ENCODE measurements around the gene SF3B4.

The SF3B4 gene

DNA sequence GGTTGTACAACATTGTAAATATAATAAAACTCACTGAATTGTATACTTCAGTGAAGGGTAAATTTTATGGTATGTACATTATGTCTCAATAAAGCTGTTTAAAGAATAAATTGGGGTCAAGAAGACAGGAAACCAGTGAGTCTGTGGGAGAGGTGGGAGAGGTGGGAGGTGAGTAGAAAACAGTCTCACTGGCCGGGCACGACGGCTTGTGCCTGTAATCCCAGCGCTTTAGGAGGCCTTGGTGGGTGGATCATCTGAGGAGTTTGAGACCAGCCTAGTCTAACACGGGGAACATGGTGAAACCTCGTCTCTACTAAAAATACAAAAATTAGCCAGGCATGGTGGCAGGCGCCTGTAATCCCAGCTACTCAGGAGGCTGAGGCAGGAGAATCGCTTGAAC is 4.9 kb upstream of the SF3B4 start:
- DNase-seq (ENCODE audit: low spot score), result no peak

DNA sequence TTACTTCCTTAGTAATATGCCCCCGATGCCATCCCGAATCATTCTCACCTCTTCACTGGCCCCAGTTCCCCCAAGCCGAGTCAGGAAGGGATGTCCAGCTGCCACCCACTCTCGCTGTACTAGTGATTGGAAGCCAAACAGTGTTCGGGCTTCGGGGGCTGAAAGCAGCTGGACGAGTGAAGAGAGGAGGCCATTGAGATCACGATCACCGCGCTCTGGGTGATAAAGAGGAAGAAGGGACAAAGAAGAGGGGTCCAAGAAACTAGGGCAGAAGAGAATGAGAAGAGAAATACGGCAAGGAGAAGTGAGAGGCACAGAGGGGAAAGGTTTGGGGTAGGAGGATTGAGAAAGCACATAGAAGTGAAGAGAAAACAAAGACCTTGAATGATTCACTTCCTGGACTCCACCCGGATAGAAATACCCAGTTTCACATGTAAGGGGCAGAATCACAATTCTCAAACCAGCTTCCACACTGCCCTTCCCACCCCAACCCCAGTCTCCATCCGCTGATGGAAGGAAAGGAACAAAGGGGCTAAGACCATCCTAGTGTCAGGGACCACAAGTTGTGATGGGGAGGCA is 3.7 kb upstream of the SF3B4 start:
- DNase-seq (ENCODE audit: low spot score), result no peak

- no peak for DNase-seq (ENCODE audit: low spot score)
Observed at GRCh38 chr1:149929856-149930255, 2.3 kb upstream of the SF3B4 start.

DNA sequence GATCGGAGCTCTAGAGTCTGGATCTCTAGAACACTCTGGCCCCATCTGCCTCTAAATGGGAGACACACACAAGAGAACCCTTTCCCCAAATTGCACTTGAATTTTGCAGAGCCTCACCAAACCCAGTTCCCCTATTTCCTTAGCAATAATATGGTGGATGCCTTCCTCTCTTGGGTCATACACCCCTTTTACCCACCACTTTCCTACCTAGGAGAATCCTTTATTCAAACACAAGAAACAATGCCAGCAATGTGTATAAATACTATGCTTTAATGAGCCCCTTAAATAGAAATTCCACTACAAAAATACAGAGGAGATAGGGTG is 760 bp upstream of the SF3B4 start:
- no peak for DNase-seq (ENCODE audit: low spot score)

DNA sequence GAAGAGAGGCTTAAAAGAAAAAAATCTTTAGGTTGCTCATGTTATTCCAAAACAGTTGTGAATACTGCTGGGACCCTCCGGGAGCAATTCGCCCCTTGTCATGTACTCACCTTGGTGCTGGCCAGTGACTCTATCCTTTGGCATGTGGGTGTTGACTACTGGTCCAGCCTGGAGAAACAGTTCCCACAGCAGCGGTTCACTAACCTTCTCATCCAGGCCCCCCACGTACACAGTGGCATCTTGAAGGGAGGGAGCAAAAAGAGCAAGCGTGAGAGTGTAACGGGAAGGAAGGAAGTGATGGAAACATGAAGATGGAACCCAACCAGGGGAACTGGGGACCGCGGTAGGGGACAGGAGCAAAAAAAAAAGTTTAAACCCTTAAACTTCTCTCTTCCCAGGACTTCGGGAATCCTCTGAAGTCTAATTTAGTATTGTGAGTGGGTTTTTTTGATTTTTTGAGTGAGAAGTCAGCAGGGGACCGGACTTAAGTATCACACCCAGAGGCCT is 494 bp downstream of the SF3B4 start:
- DNase-seq (ENCODE audit: low spot score), result no peak

DNA sequence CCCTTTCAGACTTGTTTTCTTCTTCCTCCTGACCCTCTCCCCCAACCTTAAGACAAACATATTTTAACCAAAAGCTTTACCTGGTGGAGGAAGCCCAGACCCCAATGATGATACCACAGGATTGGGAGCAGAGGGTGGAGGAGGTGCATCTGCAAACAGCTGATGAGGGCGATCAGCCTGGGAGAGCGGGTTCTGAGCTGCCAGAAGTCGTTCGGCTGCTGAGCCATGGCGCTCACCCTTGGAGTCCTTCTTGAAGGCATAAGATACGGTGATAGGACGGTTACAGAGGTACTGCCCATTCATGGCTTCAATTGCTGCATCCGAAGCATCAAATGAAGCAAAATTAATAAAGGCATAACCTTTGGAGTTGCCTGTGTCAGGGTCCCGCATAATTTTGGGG is 1.3 kb downstream of the SF3B4 start:
- DNase-seq (ENCODE audit: low spot score), result no peak

GRCh38 chr1:149925751-149926150 is 1.9 kb downstream of the SF3B4 start:
- no peak for DNase-seq (ENCODE audit: low spot score)

DNA sequence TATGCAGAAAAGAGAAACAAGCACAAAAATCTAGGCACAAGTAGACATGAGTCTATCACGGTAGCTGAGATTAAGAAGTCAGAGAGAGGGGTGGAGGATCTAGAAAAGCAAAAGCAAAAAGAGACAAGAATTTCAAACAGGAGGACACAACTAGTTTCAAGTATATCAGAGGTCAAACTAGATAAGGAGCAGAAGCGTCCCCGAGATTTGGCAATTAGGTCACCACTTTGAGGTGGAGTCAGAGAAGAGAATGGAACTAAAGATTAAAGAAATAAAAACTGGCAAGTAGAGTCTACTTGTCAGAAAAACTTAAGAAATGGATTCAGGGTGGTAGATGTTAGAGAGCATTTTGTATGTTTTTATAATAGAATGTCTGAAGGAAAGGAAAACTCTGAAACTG is 2.3 kb downstream of the SF3B4 start:
- DNase-seq (ENCODE audit: low spot score), result no peak

GRCh38 chr1:149923626-149924025 is 4.0 kb downstream of the SF3B4 start:
- DNase-seq (ENCODE audit: low spot score), result no peak

DNA sequence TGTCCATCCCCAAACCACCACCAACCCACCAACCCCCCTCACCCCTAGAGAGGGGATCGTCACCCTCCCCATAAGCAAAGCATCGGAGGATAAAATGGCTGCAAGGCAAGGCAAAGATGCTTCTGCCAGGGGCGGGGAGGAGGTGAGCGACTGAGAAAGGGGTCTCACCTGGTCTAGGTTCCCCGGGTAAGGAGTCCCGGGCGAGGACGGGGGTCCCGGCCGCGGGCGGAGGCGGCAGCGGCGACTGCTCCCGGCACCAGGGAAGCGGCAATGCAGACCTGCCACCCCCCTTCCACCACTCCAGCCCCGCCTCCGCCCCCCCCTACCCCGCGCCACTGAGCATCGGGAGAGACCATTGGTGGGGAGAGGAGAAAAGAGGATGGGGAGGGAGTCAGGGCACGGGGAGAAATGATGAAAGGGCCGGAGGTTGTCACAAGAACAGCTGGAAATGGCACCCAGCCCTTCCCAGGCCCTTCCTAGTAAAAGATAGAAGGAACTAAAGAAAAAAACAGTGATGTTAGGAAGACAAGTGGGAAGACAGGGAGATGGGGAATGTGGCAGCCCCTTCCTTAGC is 9.9 kb downstream of the SF3B4 start, which contains the start of gene SV2A:
SV2A (minus strand) TSS at position 274 of the 574 bp plus-strand sequence. CDS start 4,004 bp downstream, outside the sequence.
- DNase-seq (ENCODE audit: low spot score), result peak; percentile 20

DNA sequence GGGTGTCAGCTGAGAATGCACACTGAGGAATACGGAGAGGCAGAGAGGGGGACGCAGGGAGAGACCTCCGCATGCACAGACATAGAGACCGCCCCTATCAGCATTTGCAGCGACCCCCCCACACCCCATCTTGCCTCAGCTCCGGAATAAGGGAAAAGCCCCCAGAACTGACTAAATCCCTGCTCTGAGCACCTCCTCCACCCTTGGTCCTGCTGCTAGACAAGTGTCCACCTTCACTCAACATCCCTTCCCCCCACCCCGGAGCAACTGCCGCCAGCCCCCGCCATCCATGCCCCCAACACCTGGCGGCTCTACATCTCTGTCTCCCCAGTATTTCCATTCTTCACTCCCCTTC is 10.7 kb downstream of the SF3B4 start:
- DNase-seq (ENCODE audit: low spot score), result no peak

DNA sequence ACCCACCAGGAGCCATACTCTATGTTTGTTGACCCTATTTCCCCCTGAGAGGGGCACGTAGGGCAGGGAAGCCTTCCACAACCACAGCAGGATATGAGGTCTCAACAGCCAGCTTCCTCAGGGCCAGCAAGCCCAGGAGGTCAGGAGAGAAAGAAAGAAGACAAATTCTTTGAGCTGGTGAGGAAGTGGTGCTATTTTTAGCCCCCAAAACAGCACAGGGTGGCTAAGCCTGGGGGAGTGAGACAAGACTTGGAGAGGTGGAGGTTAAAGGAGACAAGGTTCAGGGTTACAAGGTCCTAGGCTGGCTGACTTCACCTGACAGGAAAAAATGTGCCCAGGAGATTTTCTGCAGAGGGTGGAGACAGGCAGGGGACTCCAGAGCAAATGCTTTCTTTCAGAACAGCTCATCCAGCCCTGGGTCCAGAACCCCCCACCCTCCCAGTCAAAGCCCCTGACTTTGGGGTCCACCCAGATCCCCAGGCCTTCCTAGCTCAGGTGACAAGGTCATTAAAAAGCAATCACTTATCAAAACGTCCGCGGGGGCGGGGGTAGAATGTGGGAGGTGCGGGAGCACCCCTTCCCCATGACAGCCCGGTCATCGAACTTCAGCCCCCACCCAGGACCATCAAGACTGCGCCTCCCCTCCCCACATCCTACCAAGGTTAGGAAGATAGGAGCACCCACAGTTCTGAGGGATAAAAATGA is 11.3 kb downstream of the SF3B4 start:
- DNase-seq (ENCODE audit: low spot score), result no peak

DNA sequence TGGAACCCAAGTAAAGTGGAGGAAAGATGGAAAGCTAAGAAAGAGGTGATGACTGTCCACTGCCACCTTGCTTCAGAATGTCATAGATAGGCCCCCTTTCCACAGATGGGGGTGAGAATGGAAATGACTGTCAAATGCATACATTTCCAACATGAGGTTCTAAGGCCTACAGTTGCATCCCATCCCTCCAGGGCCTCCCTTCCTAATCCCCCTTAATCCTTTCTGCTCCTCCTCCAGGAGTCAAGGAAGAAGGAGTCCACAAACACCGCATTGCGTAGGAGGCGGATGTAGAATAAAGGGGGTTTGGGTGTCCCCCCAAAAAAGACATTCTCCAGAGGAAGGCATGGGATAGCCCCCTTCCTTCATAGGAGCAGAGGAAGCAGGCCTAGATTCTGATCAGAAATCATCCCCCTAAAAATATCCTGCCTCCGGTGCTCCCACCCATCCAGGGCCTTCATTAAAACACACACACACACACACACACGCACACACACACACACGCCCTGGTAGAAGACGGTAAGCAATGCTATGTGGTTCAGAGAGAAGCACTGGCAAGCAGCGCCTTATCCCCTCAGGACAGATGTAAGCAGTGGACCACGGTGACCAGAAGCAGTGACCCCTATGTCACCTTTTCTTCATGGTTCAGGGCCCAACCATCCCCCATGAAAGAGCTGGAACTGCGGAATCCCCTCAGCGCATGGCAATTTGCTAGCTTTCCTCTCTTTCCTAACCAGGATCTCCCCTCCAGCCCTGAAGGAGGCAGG is 12.0 kb downstream of the SF3B4 start:
- DNase-seq (ENCODE audit: low spot score), result no peak

- no peak for DNase-seq (ENCODE audit: low spot score)
Observed at GRCh38 chr1:149914545-149914944, 13.1 kb downstream of the SF3B4 start.

- no peak for DNase-seq (ENCODE audit: low spot score)
Observed at GRCh38 chr1:149906570-149907075, 21.0 kb downstream of the SF3B4 start.

DNA sequence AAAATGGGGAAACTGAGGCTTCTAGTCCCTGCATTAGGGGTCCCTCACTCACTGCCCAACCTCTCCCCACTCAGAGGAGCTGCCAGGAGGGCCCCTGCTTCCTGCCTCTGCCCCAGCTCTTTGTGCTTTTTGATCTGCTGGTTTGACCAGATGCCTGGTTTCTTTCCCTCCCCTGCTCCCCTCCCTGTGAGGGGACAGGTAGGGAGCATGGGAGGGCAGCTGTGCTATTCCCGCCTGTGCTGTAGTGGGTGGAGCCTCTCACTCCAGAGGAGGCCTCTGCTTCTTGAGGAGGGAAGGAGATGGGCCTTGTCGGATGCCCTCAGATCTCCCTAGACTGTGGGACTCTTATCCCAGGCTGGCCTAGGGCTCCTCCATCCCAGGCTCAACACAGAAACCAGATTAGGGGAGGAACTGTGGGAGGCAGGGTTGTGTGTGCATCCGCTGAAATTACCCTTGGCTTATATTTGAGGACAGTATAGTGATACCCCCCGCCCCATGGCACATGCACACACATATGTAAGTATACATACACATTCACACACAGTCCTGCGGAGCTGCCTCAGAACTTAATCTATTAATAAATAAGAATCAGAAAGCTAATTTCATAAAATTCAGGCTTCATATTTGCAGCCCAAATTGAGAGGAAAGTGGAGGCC is 23.6 kb downstream of the SF3B4 start:
- no peak for DNase-seq (ENCODE audit: low spot score)

- peak; percentile 82 for DNase-seq (ENCODE audit: low spot score)
Observed at GRCh38 chr1:149899460-149900284, 27.9 kb downstream of the SF3B4 start, which contains the start of gene BOLA1. TSS of gene BOLA1 (plus strand) at chr1:149899568. CDS start at chr1:149900060, 492 bp downstream.

- no peak for DNase-seq (ENCODE audit: low spot score)
Observed at GRCh38 chr1:149896575-149896974, 31.0 kb downstream of the SF3B4 start.

DNA sequence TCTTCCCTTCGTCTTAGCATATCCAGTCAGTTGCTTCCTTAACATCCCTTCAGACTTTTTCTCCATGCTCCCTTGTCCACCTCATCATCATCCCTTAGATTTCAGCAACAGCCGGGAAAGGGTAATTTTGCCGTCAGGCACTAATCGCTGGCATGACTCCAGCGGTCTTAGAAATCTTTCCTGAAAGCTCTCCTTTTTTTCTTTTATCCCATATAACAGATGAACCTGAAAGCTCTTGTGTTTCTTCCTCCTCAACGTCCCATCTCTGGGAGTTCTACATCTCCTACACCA is 38.7 kb downstream of the SF3B4 start:
- DNase-seq (ENCODE audit: low spot score), result no peak

DNA sequence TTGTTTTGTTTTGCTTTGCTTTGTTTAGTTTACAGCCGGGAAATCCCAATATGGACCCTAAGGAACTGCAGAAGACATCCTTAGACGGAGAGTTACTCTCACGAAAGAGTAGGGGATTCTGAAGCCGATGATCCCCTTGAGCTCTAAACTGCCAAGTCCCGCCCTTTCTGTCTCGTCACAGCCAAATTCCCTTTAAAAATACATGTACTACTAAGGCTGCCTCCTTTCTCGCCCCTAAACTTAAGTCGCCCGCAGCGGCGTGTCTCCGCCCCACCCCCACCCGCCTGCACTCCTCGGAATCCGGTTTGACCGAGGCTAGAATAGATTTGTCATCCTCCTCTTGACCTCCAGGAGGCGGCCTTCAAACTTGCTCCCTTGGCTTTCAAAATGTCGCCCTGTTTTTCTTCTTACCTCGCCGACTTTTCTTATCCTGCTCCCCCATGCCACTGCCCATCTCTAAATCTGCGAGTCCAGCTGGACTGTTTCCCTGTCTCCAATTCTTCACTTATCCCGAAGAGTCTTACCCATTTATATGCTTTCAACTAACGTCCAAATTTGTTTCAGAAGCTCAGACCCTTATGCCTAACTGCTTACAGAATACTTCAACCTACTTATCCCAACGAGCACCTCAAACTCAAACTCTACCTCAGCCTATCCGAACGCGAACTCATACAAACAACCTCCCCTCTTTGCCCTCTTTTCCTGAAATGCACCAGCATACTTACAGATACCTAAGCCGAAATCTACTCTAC is 39.2 kb downstream of the SF3B4 start:
- peak; percentile 81 for DNase-seq (ENCODE audit: low spot score)

Data from CD4-positive, alpha-beta T cell treated with Interleukin-2 at 100 ng/mL for 4 hours (primary cell).